ENCODE measurements around the gene SPAG4.

The SPAG4 gene

GRCh38 chr20:35663516-35664465 is 48.2 kb downstream of the SPAG4 start:
- peak overlapping the region; percentile 47 for H2AFZ ChIP-seq (ENCODE audit: insufficient read depth, low read length, poor library complexity)
- H3K4me3 ChIP-seq (ENCODE audit: low read depth, low read length), result peak overlapping the region; percentile 94
- H2BK12ac ChIP-seq (ENCODE audit: low read length), result no peak overlapping the region

GRCh38 chr20:35664466-35665206 is 49.0 kb downstream of the SPAG4 start, which contains the start of the genes CPNE1 and RBM12:
Gene CPNE1, minus strand, starts transcription at chr20:35664900. Its CDS starts 31,977 bp downstream, at chr20:35632923.
Gene RBM12, minus strand, starts transcription at chr20:35664900. Its CDS starts 9,578 bp downstream, at chr20:35655322.
- peaks cover 6% of the 10 kb centered on the region in 2 experiments for H3K36me3 ChIP-seq (ENCODE audit: control insufficient read depth in 1 of 2, insufficient read depth in 2 of 2, low read length in 2 of 2)
- peak within 1 kb of the TSS; percentile 91 for H3K4me2 ChIP-seq (ENCODE audit: low read length)
- H2AFZ ChIP-seq (ENCODE audit: insufficient read depth, low read length, poor library complexity), result peak within 1 kb of the TSS; percentile 97
- H3K27ac ChIP-seq (ENCODE audit: low read depth, low read length), result peak within 1 kb of the TSS; percentile 97
- H4K8ac ChIP-seq (ENCODE audit: low read depth, low read length), result peak within 1 kb of the TSS; percentile 99
- H2BK120ac ChIP-seq (ENCODE audit: insufficient read depth, low read length, poor library complexity), result peak within 1 kb of the TSS; percentile 88
- H3K4me1 ChIP-seq (ENCODE audit: control insufficient read depth in 1 of 2, insufficient read depth in 2 of 2, low read length in 2 of 2), result peaks cover 4 to 5% of the 10 kb centered on the region in 2 experiments
- H3K4me3 ChIP-seq (ENCODE audit: low read depth, low read length), result peak within 1 kb of the TSS; percentile 94
- H2AK5ac ChIP-seq (ENCODE audit: low read length), result peak within 1 kb of the TSS; percentile 96
- H3K9ac ChIP-seq (ENCODE audit: low read length), result peak within 1 kb of the TSS; percentile 97
- peak within 1 kb of the TSS; percentile 91 for H4K91ac ChIP-seq (ENCODE audit: low read depth, low read length)
- WGBS (ENCODE audit: extremely low coverage, insufficient coverage, insufficient read length), result no CpG with 5 or more reads among the region's 61 CpGs
- H4K12ac ChIP-seq (ENCODE audit: low read depth, low read length), result peak within 1 kb of the TSS; percentile 100
- no peaks in the 10 kb centered on the region for H3K9me3 ChIP-seq (ENCODE audit: insufficient read depth, low read depth, low read length)
- peak within 1 kb of the TSS; percentile 96 for H3K18ac ChIP-seq (ENCODE audit: low read length)
- H3K23ac ChIP-seq (ENCODE audit: low read length), result no peak within 1 kb of the TSS
- peaks cover 17% of the 10 kb centered on the region for H3K79me2 ChIP-seq (ENCODE audit: control insufficient read depth, insufficient read depth, low read length, poor library complexity)
- H2BK12ac ChIP-seq (ENCODE audit: low read length), result no peak within 1 kb of the TSS
- H3K27me3 ChIP-seq (ENCODE audit: insufficient read depth, low read length), result no peaks in the 10 kb centered on the region
- peaks cover 11% of the 10 kb centered on the region for H3K79me1 ChIP-seq (ENCODE audit: low read length)
- peak within 1 kb of the TSS; percentile 99 for H3K14ac ChIP-seq (ENCODE audit: low read length)
- peak; percentile 96 to 98 for DNase-seq
- H2BK5ac ChIP-seq (ENCODE audit: low read depth, low read length, poor library complexity), result peak within 1 kb of the TSS; percentile 91
- peak within 1 kb of the TSS; percentile 97 for H3K4ac ChIP-seq (ENCODE audit: low read depth, low read length)

More at GRCh38 chr20:35663516-35664465, 48.2 kb downstream of the SPAG4 start:
- no peaks in the 10 kb centered on the region for H3K9me3 ChIP-seq (ENCODE audit: insufficient read depth, low read depth, low read length)
- H3K79me2 ChIP-seq (ENCODE audit: control insufficient read depth, insufficient read depth, low read length, poor library complexity), result peaks cover 19% of the 10 kb centered on the region
- H3K27me3 ChIP-seq (ENCODE audit: insufficient read depth, low read length), result no peaks in the 10 kb centered on the region
- H3K36me3 ChIP-seq (ENCODE audit: control insufficient read depth in 1 of 2, insufficient read depth in 2 of 2, low read length in 2 of 2), result no peaks in the 10 kb centered on the region
- peak overlapping the region; percentile 88 for H2BK120ac ChIP-seq (ENCODE audit: insufficient read depth, low read length, poor library complexity)
- peak overlapping the region; percentile 95 for H4K12ac ChIP-seq (ENCODE audit: low read depth, low read length)
- H3K14ac ChIP-seq (ENCODE audit: low read length), result peak overlapping the region; percentile 99
- no peak overlapping the region for H3K23ac ChIP-seq (ENCODE audit: low read length)
- H2BK5ac ChIP-seq (ENCODE audit: low read depth, low read length, poor library complexity), result peak overlapping the region; percentile 91
- peak; percentile 37 to 55 for DNase-seq
- peak overlapping the region; percentile 97 for H4K8ac ChIP-seq (ENCODE audit: low read depth, low read length)
- H4K91ac ChIP-seq (ENCODE audit: low read depth, low read length), result peak overlapping the region; percentile 91
- H3K27ac ChIP-seq (ENCODE audit: low read depth, low read length), result peak overlapping the region; percentile 67
- peak overlapping the region; percentile 96 for H3K18ac ChIP-seq (ENCODE audit: low read length)
- H3K9ac ChIP-seq (ENCODE audit: low read length), result peak overlapping the region; percentile 97
- H2AK5ac ChIP-seq (ENCODE audit: low read length), result peak overlapping the region; percentile 96
- no CpG with 5 or more reads among the region's 28 CpGs for WGBS (ENCODE audit: extremely low coverage, insufficient coverage, insufficient read length)
- H3K4me2 ChIP-seq (ENCODE audit: low read length), result peak overlapping the region; percentile 91
- H3K4me1 ChIP-seq (ENCODE audit: control insufficient read depth in 1 of 2, insufficient read depth in 2 of 2, low read length in 2 of 2), result peaks cover 4 to 5% of the 10 kb centered on the region in 2 experiments
- peak overlapping the region; percentile 97 for H3K4ac ChIP-seq (ENCODE audit: low read depth, low read length)
- H3K79me1 ChIP-seq (ENCODE audit: low read length), result peaks cover 11% of the 10 kb centered on the region

GRCh38 chr20:35665949-35666288 is 50.3 kb downstream of the SPAG4 start:
- H3K23ac ChIP-seq (ENCODE audit: low read length), result no peak overlapping the region
- no peak overlapping the region for H4K12ac ChIP-seq (ENCODE audit: low read depth, low read length)
- no peak for DNase-seq
- peak overlapping the region; percentile 53 for H4K8ac ChIP-seq (ENCODE audit: low read depth, low read length)
- peaks cover 13% of the 10 kb centered on the region for H3K79me2 ChIP-seq (ENCODE audit: control insufficient read depth, insufficient read depth, low read length, poor library complexity)
- H3K4me2 ChIP-seq (ENCODE audit: low read length), result no peak overlapping the region
- WGBS (ENCODE audit: extremely low coverage, insufficient coverage, insufficient read length), result no CpG with 5 or more reads among the region's 17 CpGs
- H3K14ac ChIP-seq (ENCODE audit: low read length), result no peak overlapping the region
- no peak overlapping the region for H2BK5ac ChIP-seq (ENCODE audit: low read depth, low read length, poor library complexity)
- H2BK120ac ChIP-seq (ENCODE audit: insufficient read depth, low read length, poor library complexity), result no peak overlapping the region
- no peak overlapping the region for H2AK5ac ChIP-seq (ENCODE audit: low read length)
- peaks cover 11% of the 10 kb centered on the region for H3K79me1 ChIP-seq (ENCODE audit: low read length)
- H3K27ac ChIP-seq (ENCODE audit: low read depth, low read length), result no peak overlapping the region
- H4K91ac ChIP-seq (ENCODE audit: low read depth, low read length), result no peak overlapping the region
- peaks cover 7 to 10% of the 10 kb centered on the region in 2 experiments for H3K36me3 ChIP-seq (ENCODE audit: control insufficient read depth in 1 of 2, insufficient read depth in 2 of 2, low read length in 2 of 2)
- H3K4me3 ChIP-seq (ENCODE audit: low read depth, low read length), result no peak overlapping the region
- H2AFZ ChIP-seq (ENCODE audit: insufficient read depth, low read length, poor library complexity), result no peak overlapping the region
- H3K4ac ChIP-seq (ENCODE audit: low read depth, low read length), result no peak overlapping the region
- no peak overlapping the region for H3K9ac ChIP-seq (ENCODE audit: low read length)
- H3K9me3 ChIP-seq (ENCODE audit: insufficient read depth, low read depth, low read length), result no peaks in the 10 kb centered on the region
- H2BK12ac ChIP-seq (ENCODE audit: low read length), result no peak overlapping the region
- H3K18ac ChIP-seq (ENCODE audit: low read length), result no peak overlapping the region
- H3K27me3 ChIP-seq (ENCODE audit: insufficient read depth, low read length), result no peaks in the 10 kb centered on the region
- H3K4me1 ChIP-seq (ENCODE audit: control insufficient read depth in 1 of 2, insufficient read depth in 2 of 2, low read length in 2 of 2), result peaks cover 0 to 5% of the 10 kb centered on the region in 2 experiments

- Histone ChIP-seq H3K23ac (ENCODE audit: low read length) (no peak overlapping the region), H2AK5ac (ENCODE audit: low read length) (no peak overlapping the region), H4K8ac (ENCODE audit: low read depth, low read length) (no peak overlapping the region), H2BK120ac (ENCODE audit: insufficient read depth, low read length, poor library complexity) (no peak overlapping the region), H2AFZ (ENCODE audit: insufficient read depth, low read length, poor library complexity) (no peak overlapping the region), H3K27me3 (ENCODE audit: insufficient read depth, low read length) (no peaks in the 10 kb centered on the region), H3K4me2 (ENCODE audit: low read length) (no peak overlapping the region), H2BK12ac (ENCODE audit: low read length) (no peak overlapping the region), H4K12ac (ENCODE audit: low read depth, low read length) (no peak overlapping the region), H3K9me3 (ENCODE audit: insufficient read depth, low read depth, low read length) (no peaks in the 10 kb centered on the region), H3K27ac (ENCODE audit: low read depth, low read length) (no peak overlapping the region), H3K4me3 (ENCODE audit: low read depth, low read length) (no peak overlapping the region), H3K18ac (ENCODE audit: low read length) (no peak overlapping the region), H3K36me3 (ENCODE audit: control insufficient read depth in 1 of 2, insufficient read depth in 2 of 2, low read length in 2 of 2) (peaks cover 11 to 24% of the 10 kb centered on the region in 2 experiments), H3K4ac (ENCODE audit: low read depth, low read length) (no peak overlapping the region), H4K91ac (ENCODE audit: low read depth, low read length) (no peak overlapping the region), H3K14ac (ENCODE audit: low read length) (no peak overlapping the region), H3K9ac (ENCODE audit: low read length) (no peak overlapping the region), H3K79me2 (ENCODE audit: control insufficient read depth, insufficient read depth, low read length, poor library complexity) (peaks cover 5% of the 10 kb centered on the region), H3K4me1 (ENCODE audit: control insufficient read depth in 1 of 2, insufficient read depth in 2 of 2, low read length in 2 of 2) (peaks cover 0 to 1% of the 10 kb centered on the region in 2 experiments), H3K79me1 (ENCODE audit: low read length) (peaks cover 8% of the 10 kb centered on the region), H2BK5ac (ENCODE audit: low read depth, low read length, poor library complexity) (no peak overlapping the region)
- DNase-seq, result no peak
- no CpG with 5 or more reads among the region's 5 CpGs for WGBS (ENCODE audit: extremely low coverage, insufficient coverage, insufficient read length)
Observed at GRCh38 chr20:35669221-35669620, 53.6 kb downstream of the SPAG4 start.
